ENCODE results near the gene CPVL. TPM values are rescaled to one million over a fixed set of nuclear protein-coding genes. Genes with fewer than 3 reads are reported as not detected.

The CPVL gene
- polyA plus RNA-seq, 3 donors: 410 to 1,111 (median 1,108) TPM

- Histone ChIP-seq H3K4me1 (ENCODE audit: control insufficient read depth in 1 of 2, insufficient read depth in 2 of 2, low read length in 2 of 2) (peaks cover 23 to 36% of the 10 kb centered on the region in 2 donors), H4K20me1 (ENCODE audit: insufficient read depth, low read length) (peaks cover 63% of the 10 kb centered on the region), H3K4me3 (replicated peaks in 1 of 3; ENCODE audit: low read depth in 2 of 3, low read length in 3 of 3) (no peak overlapping the region), H3K27me3 (ENCODE audit: control insufficient read depth in 2 of 2, insufficient read depth in 2 of 2, low read length in 2 of 2) (peaks cover 9 to 23% of the 10 kb centered on the region in 2 donors), H3K4me2 (replicated peaks; ENCODE audit: extremely low read depth, low read length, poor library complexity, severe bottlenecking) (no peak overlapping the region), H3K36me3 (replicated peaks in 1 of 2; ENCODE audit: control insufficient read depth in 1 of 2, insufficient read depth in 2 of 2, low read length in 2 of 2) (no peaks in the 10 kb centered on the region), H3K9me3 (replicated peaks in 1 of 2; ENCODE audit: control insufficient read depth in 1 of 2, insufficient read depth in 1 of 2, low read length in 2 of 2) (no peaks in the 10 kb centered on the region), H3K27ac (ENCODE audit: low read depth in 1 of 2, low read length in 2 of 2) (no peak overlapping the region), H3K9ac (ENCODE audit: insufficient read depth, low read length, poor library complexity, severe bottlenecking) (no peak overlapping the region), H3K79me2 (ENCODE audit: insufficient read depth, low read length) (no peaks in the 10 kb centered on the region), H2AFZ (ENCODE audit: insufficient read depth, low read depth, low read length, poor library complexity, severe bottlenecking) (no peak overlapping the region)
- DNase-seq: no peak
- 90% methylated on average over 6 of the region's 8 CpGs for WGBS (ENCODE audit: insufficient coverage)
- Mint-ChIP-seq H3K4me1 (peaks cover 39% of the 10 kb centered on the region), H3K36me3 (peaks cover 29% of the 10 kb centered on the region in 2 donors), H3K9me3 (peaks cover 0 to 7% (median 2%) of the 10 kb centered on the region in 7 donors), H3K27me3 (ENCODE audit: low read depth in 3 of 3) (peaks cover 24 to 40% (median 24%) of the 10 kb centered on the region in 3 donors), H3K4me3 (peak overlapping the region in 1 of 2 donors; percentile 46), H3K27ac (no peak overlapping the region)
- intact Hi-C loops (cut with micrococcal nuclease): loop anchor here (5.0 to 10.0 kb wide), 4 partner anchors 48 to 214 kb away; partner anchors contain the start of gene CPVL (in 1 of the 2)
- TF ChIP-seq CTCF (IDR thresholded peaks at IDR 0.05): no peak
Measured at GRCh38 chr7:29192811-29193210, 46.5 kb upstream of the CPVL start.

- TF ChIP-seq CTCF (IDR thresholded peaks at IDR 0.05): no peak
- no CpG with 5 or more reads among the region's 1 CpG for WGBS (ENCODE audit: insufficient coverage)
- H3K4me1 ChIP-seq (ENCODE audit: control insufficient read depth in 1 of 2, insufficient read depth in 2 of 2, low read length in 2 of 2): peaks cover 21 to 33% of the 10 kb centered on the region in 2 donors
- H3K27ac ChIP-seq (ENCODE audit: low read depth in 1 of 2, low read length in 2 of 2): no peak overlapping the region
- H3K27me3 Mint-ChIP-seq (ENCODE audit: low read depth in 3 of 3): peaks cover 24 to 40% (median 24%) of the 10 kb centered on the region in 3 donors
- intact Hi-C loops (cut with micrococcal nuclease): loop anchor here (5.0 to 10.0 kb wide), 4 partner anchors 48 to 215 kb away; partner anchors contain the start of gene CPVL (in 1 of the 2)
- no peak overlapping the region for H3K4me2 ChIP-seq (replicated peaks; ENCODE audit: extremely low read depth, low read length, poor library complexity, severe bottlenecking)
- no peak overlapping the region for H3K4me3 ChIP-seq (replicated peaks in 1 of 3; ENCODE audit: low read depth in 2 of 3, low read length in 3 of 3)
- no peak overlapping the region for H3K4me3 Mint-ChIP-seq
- DNase-seq: no peak
- H2AFZ ChIP-seq (ENCODE audit: insufficient read depth, low read depth, low read length, poor library complexity, severe bottlenecking): no peak overlapping the region
- H3K9ac ChIP-seq (ENCODE audit: insufficient read depth, low read length, poor library complexity, severe bottlenecking): no peak overlapping the region
- peaks cover 24 to 27% of the 10 kb centered on the region in 2 donors for H3K36me3 Mint-ChIP-seq
- H3K4me1 Mint-ChIP-seq: peaks cover 35% of the 10 kb centered on the region
- peaks cover 58% of the 10 kb centered on the region for H4K20me1 ChIP-seq (ENCODE audit: insufficient read depth, low read length)
- no peaks in the 10 kb centered on the region for H3K36me3 ChIP-seq (replicated peaks in 1 of 2; ENCODE audit: control insufficient read depth in 1 of 2, insufficient read depth in 2 of 2, low read length in 2 of 2)
- peaks cover 9 to 23% of the 10 kb centered on the region in 2 donors for H3K27me3 ChIP-seq (ENCODE audit: control insufficient read depth in 2 of 2, insufficient read depth in 2 of 2, low read length in 2 of 2)
- no peaks in the 10 kb centered on the region for H3K79me2 ChIP-seq (ENCODE audit: insufficient read depth, low read length)
- H3K27ac Mint-ChIP-seq: no peak overlapping the region
- no peaks in the 10 kb centered on the region for H3K9me3 ChIP-seq (replicated peaks in 1 of 2; ENCODE audit: control insufficient read depth in 1 of 2, insufficient read depth in 1 of 2, low read length in 2 of 2)
- peaks cover 0 to 7% (median 2%) of the 10 kb centered on the region in 7 donors for H3K9me3 Mint-ChIP-seq
Measured at GRCh38 chr7:29192323-29192722, 46.0 kb upstream of the CPVL start.

All from CD14-positive monocyte (primary cell).